Activated T-helper 17 cell treated with anti-CD3 and anti-CD28 coated beads, Interleukin-2, amount 50 U/mL, for 72 hours (primary cell): ENCODE data around the gene TTC36. TPM values are rescaled to one million over a fixed set of nuclear protein-coding genes. Genes with fewer than 3 reads are reported as not detected.
A peak's percentile ranks its signal among the peaks of the same experiment; 100 is the strongest.
"Not testable (repeated sequence)": the region's sequence is repeated elsewhere in the genome, so short reads cannot be mapped to it uniquely, and the experiment has no call there.

Source experiments
- ATAC-seq: fragments of 150-1000 bp; cut with Tn5 transposase; replicated peaks from 2 replicates; pipeline ENCODE4 v1.10.0; 2021; ENCODE audit warnings: mild to moderate bottlenecking, moderate library complexity
- H3K27ac Mint-ChIP-seq: one replicate; pipeline ENCODE4 v1.8.0; 2022; ENCODE audit warnings: mixed read lengths
- H3K27me3 Mint-ChIP-seq: one replicate; pipeline ENCODE4 v1.8.0; 2022; ENCODE audit warnings: mixed read lengths
- H3K36me3 Mint-ChIP-seq: one replicate; pipeline ENCODE4 v1.8.0; 2022; ENCODE audit warnings: low read depth, mild to moderate bottlenecking, mixed read lengths
- H3K4me1 Mint-ChIP-seq: one replicate; pipeline ENCODE4 v1.8.0; 2022; ENCODE audit warnings: mixed read lengths
- H3K4me3 Mint-ChIP-seq: one replicate; pipeline ENCODE4 v1.8.0; 2022; ENCODE audit warnings: mild to moderate bottlenecking, mixed read lengths
- H3K9me3 Mint-ChIP-seq: one replicate; pipeline ENCODE4 v1.8.0; 2022; ENCODE audit warnings: mixed read lengths
- total RNA-seq, 2 donors: library from RNA; stranded (reverse); gene quantifications; one replicate each; pipeline ENCODE4 v1.2.3, GENCODE V29; 2022

The TTC36 gene
- 1 to 10 TPM in 1 of 2 donors, under 1 TPM in 1; 0.29 to 1.2 TPM for total RNA-seq

- Mint-ChIP-seq H3K36me3 (peaks cover 28% of the 10 kb centered on the region), H3K4me3 (no peak within 1 kb of the TSS), H3K9me3 (no peaks in the 10 kb centered on the region), H3K27me3 (no peaks in the 10 kb centered on the region), H3K27ac (peak within 1 kb of the TSS; percentile 25), H3K4me1 (peaks cover 14% of the 10 kb centered on the region)
- ATAC-seq, result no peak
Measured at GRCh38 chr11:118527109-118527508, at the start of gene TTC36. Gene TTC36 (plus strand): TSS chr11:118527474. CDS start chr11:118527495, 21 bp downstream.

- ATAC-seq, H3K27me3 Mint-ChIP-seq, H3K4me3 Mint-ChIP-seq, H3K27ac Mint-ChIP-seq, H3K9me3 Mint-ChIP-seq: not testable (repeated sequence)
- Mint-ChIP-seq H3K36me3 (peaks cover 95% of the 10 kb centered on the region), H3K4me1 (peaks cover 15% of the 10 kb centered on the region)
Measured at GRCh38 chr11:118481238-118481637, 46.0 kb upstream of the TTC36 start.

- no peak overlapping the region for H3K4me3 Mint-ChIP-seq
- H3K36me3 Mint-ChIP-seq, result peaks cover 91% of the 10 kb centered on the region
- H3K27ac Mint-ChIP-seq, result peak overlapping the region; percentile 30
- no peaks in the 10 kb centered on the region for H3K4me1 Mint-ChIP-seq
- no peaks in the 10 kb centered on the region for H3K27me3 Mint-ChIP-seq
- H3K9me3 Mint-ChIP-seq, result no peaks in the 10 kb centered on the region
- no peak for ATAC-seq
Measured at GRCh38 chr11:118484405-118484804, 42.9 kb upstream of the TTC36 start.

- no peaks in the 10 kb centered on the region for H3K9me3 Mint-ChIP-seq
- H3K27ac Mint-ChIP-seq, result no peak overlapping the region
- H3K36me3 Mint-ChIP-seq, result peaks cover 91% of the 10 kb centered on the region
- ATAC-seq, result no peak
- no peaks in the 10 kb centered on the region for H3K4me1 Mint-ChIP-seq
- H3K4me3 Mint-ChIP-seq, result no peak overlapping the region
- no peaks in the 10 kb centered on the region for H3K27me3 Mint-ChIP-seq
Measured at GRCh38 chr11:118485273-118485672, 42.0 kb upstream of the TTC36 start.

GRCh38 chr11:118488480-118489109, 38.7 kb upstream of the TTC36 start:
- H3K4me3 Mint-ChIP-seq, result no peak overlapping the region
- no peaks in the 10 kb centered on the region for H3K9me3 Mint-ChIP-seq
- H3K36me3 Mint-ChIP-seq, result peaks cover 89% of the 10 kb centered on the region
- H3K27ac Mint-ChIP-seq, result no peak overlapping the region
- no peaks in the 10 kb centered on the region for H3K27me3 Mint-ChIP-seq
- H3K4me1 Mint-ChIP-seq, result no peaks in the 10 kb centered on the region
- ATAC-seq, result peak; percentile 68

- Mint-ChIP-seq H3K4me3 (no peak overlapping the region), H3K9me3 (no peaks in the 10 kb centered on the region), H3K27me3 (no peaks in the 10 kb centered on the region), H3K4me1 (no peaks in the 10 kb centered on the region), H3K27ac (peak overlapping the region; percentile 56), H3K36me3 (peaks cover 92% of the 10 kb centered on the region)
- ATAC-seq, result no peak
Measured at GRCh38 chr11:118491041-118491440, 36.2 kb upstream of the TTC36 start.

GRCh38 chr11:118497831-118498230, 29.4 kb upstream of the TTC36 start:
- H3K4me3 Mint-ChIP-seq, result no peak overlapping the region
- no peaks in the 10 kb centered on the region for H3K27me3 Mint-ChIP-seq
- no peak overlapping the region for H3K27ac Mint-ChIP-seq
- peaks cover 100% of the 10 kb centered on the region for H3K36me3 Mint-ChIP-seq
- no peaks in the 10 kb centered on the region for H3K9me3 Mint-ChIP-seq
- peaks cover 4% of the 10 kb centered on the region for H3K4me1 Mint-ChIP-seq
- ATAC-seq, result no peak

GRCh38 chr11:118503216-118503615, 24.1 kb upstream of the TTC36 start:
- ATAC-seq, result no peak
- peaks cover 98% of the 10 kb centered on the region for H3K36me3 Mint-ChIP-seq
- H3K27me3 Mint-ChIP-seq, result no peaks in the 10 kb centered on the region
- no peak overlapping the region for H3K4me3 Mint-ChIP-seq
- peak overlapping the region; percentile 71 for H3K27ac Mint-ChIP-seq
- H3K4me1 Mint-ChIP-seq, result peaks cover 7% of the 10 kb centered on the region
- no peaks in the 10 kb centered on the region for H3K9me3 Mint-ChIP-seq

- peaks cover 97% of the 10 kb centered on the region for H3K36me3 Mint-ChIP-seq
- H3K27ac Mint-ChIP-seq, result peak overlapping the region; percentile 2
- ATAC-seq, result no peak
- H3K4me3 Mint-ChIP-seq, result no peak overlapping the region
- no peaks in the 10 kb centered on the region for H3K27me3 Mint-ChIP-seq
- H3K4me1 Mint-ChIP-seq, result peaks cover 9% of the 10 kb centered on the region
- no peaks in the 10 kb centered on the region for H3K9me3 Mint-ChIP-seq
Measured at GRCh38 chr11:118511601-118512000, 15.7 kb upstream of the TTC36 start.

GRCh38 chr11:118514103-118514502, 13.2 kb upstream of the TTC36 start:
- peaks cover 95% of the 10 kb centered on the region for H3K36me3 Mint-ChIP-seq

GRCh38 chr11:118519549-118519948, 7.7 kb upstream of the TTC36 start:
- no peak overlapping the region for H3K4me3 Mint-ChIP-seq
- no peaks in the 10 kb centered on the region for H3K9me3 Mint-ChIP-seq
- no peak for ATAC-seq
- peaks cover 4% of the 10 kb centered on the region for H3K4me1 Mint-ChIP-seq
- no peaks in the 10 kb centered on the region for H3K27me3 Mint-ChIP-seq
- H3K36me3 Mint-ChIP-seq, result peaks cover 94% of the 10 kb centered on the region
- peak overlapping the region; percentile 41 for H3K27ac Mint-ChIP-seq

More at GRCh38 chr11:118514103-118514502, 13.2 kb upstream of the TTC36 start:
- no peak for ATAC-seq
- H3K27ac Mint-ChIP-seq, result peak overlapping the region; percentile 81
- peaks cover 9% of the 10 kb centered on the region for H3K4me1 Mint-ChIP-seq
- H3K9me3 Mint-ChIP-seq, result no peaks in the 10 kb centered on the region
- no peak overlapping the region for H3K4me3 Mint-ChIP-seq
- H3K27me3 Mint-ChIP-seq, result no peaks in the 10 kb centered on the region

GRCh38 chr11:118521892-118522311, 5.4 kb upstream of the TTC36 start:
- Mint-ChIP-seq H3K9me3 (no peaks in the 10 kb centered on the region), H3K27me3 (no peaks in the 10 kb centered on the region), H3K4me3 (no peak overlapping the region), H3K27ac (no peak overlapping the region), H3K36me3 (peaks cover 76% of the 10 kb centered on the region), H3K4me1 (no peaks in the 10 kb centered on the region)
- no peak for ATAC-seq

- Mint-ChIP-seq H3K36me3 (peaks cover 70% of the 10 kb centered on the region), H3K4me1 (no peaks in the 10 kb centered on the region), H3K27ac (no peak overlapping the region), H3K9me3 (no peaks in the 10 kb centered on the region), H3K4me3 (no peak overlapping the region), H3K27me3 (no peaks in the 10 kb centered on the region)
- no peak for ATAC-seq
Measured at GRCh38 chr11:118522571-118523072, 4.7 kb upstream of the TTC36 start.

- Mint-ChIP-seq H3K27me3 (no peaks in the 10 kb centered on the region), H3K27ac (no peak overlapping the region), H3K4me1 (peaks cover 7% of the 10 kb centered on the region), H3K4me3 (no peak overlapping the region), H3K36me3 (peaks cover 56% of the 10 kb centered on the region), H3K9me3 (no peaks in the 10 kb centered on the region)
- no peak for ATAC-seq
Measured at GRCh38 chr11:118524356-118524755, 2.9 kb upstream of the TTC36 start.

- Mint-ChIP-seq H3K9me3 (no peaks in the 10 kb centered on the region), H3K4me1 (peaks cover 10% of the 10 kb centered on the region), H3K27ac (no peak overlapping the region), H3K4me3 (no peak overlapping the region), H3K36me3 (peaks cover 50% of the 10 kb centered on the region), H3K27me3 (no peaks in the 10 kb centered on the region)
- no peak for ATAC-seq
Measured at GRCh38 chr11:118524757-118525470, 2.4 kb upstream of the TTC36 start.
